GM18867 (cell line): Measurements from ENCODE around the gene RNF11.

ENCODE experiments used
- ATAC-seq: cut with Tn5 transposase; IDR thresholded peaks from one replicate; pipeline ENCODE4 v1.9.1; 2021; ENCODE audit warnings: mild to moderate bottlenecking, moderate library complexity; ENCODE audit not compliant: unreplicated experiment

RNF11 gene

DNA sequence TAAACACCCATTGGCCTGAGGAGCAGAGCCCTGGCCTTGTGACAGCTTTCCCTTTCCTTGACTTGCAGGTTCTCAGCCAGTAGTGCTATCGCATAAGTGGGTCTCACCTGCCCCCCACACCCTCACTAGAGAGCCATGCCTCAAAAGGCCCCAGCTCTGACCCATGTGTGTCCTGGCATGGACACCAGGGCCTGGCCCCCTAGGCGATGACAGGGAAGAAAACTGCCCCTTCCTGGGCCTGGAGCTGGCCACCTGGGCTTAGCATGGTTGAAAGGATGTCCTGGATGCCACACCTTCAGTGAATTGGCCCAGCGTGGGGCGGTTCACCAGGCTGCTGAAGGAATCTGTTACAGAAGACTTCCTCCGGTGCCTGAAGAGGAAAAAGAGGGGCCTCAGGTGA, 75.8 kb downstream of the RNF11 start:
- ATAC-seq: no peak

DNA sequence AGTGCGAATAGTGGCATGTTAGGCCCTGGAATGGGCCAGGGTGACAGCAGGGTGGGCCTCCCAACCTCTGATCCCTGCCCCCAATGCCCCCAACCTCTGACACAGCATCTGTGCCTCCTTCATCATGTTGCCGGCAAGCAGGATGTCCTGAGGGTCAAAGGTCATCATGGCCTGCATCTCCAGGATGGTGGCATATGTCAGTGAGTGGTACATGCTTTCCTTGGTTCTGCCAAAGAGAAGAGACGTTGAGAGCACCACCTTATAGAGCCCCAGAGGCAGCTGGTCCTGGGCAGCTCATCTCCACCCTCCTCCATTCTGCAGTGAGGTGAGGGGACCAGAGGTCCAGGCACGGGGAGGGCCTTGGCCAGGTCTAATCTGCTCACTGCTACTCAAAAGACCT, 76.6 kb downstream of the RNF11 start:
- ATAC-seq: no peak

GRCh38 chr1:51313268-51313852, 77.3 kb downstream of the RNF11 start:
- no peak for ATAC-seq

- no peak for ATAC-seq
These were observed 78.1 kb downstream of the RNF11 start for GRCh38 chr1:51313961-51314777.

- ATAC-seq: no peak
These were observed 78.9 kb downstream of the RNF11 start for GRCh38 chr1:51314974-51315373.

- ATAC-seq: no peak
These were observed 80.2 kb downstream of the RNF11 start for GRCh38 chr1:51316113-51316845.

- no peak for ATAC-seq
These were observed 80.7 kb downstream of the RNF11 start for GRCh38 chr1:51316846-51317120.

- no peak for ATAC-seq
These were observed 81.7 kb downstream of the RNF11 start for GRCh38 chr1:51317798-51318197.

DNA sequence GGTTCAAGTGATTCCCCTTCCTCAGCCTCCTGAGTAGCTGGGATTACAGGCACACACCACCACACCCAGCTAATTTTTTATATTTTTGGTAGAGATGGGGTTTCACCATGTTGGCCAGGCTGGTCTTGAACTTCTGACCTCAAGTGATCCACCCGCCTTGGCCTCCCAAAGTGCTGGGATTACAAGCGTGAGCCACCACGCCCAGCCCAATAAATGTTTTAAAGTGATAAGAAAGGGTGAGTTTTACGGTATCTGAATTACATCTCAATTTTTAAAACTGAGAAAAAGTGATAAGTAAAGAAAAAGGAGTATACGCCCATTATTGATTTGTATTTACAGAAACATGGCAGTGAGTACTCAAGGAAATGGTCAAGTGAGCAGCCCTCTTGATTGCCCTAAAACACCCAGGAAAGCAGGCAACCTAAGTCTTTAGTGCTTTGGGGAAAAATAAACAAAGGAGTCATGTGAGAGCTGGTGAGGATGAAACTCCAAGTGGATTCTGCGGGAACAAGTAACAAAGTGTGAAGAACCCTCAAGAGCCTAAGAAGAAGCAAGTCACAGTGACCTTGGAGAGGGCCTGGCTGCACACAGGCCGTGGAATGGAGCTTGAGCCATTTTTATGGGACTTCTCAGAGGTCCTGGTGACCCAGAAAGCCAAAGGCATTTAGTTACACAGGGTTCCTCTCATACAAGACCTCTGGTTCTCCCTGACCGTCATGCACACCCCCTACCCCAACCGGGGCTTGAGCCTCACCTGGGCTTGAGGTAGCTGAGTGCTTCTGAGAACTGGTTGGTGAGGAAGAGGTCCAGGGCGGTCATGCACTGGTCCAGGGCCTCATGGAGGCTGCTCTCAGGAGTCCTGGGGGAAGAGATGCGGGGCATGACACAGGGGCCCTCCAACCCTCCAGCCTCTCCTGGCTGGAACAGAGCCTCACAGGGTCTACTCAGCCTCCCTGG, 85.2 kb downstream of the RNF11 start:
- no peak for ATAC-seq

DNA sequence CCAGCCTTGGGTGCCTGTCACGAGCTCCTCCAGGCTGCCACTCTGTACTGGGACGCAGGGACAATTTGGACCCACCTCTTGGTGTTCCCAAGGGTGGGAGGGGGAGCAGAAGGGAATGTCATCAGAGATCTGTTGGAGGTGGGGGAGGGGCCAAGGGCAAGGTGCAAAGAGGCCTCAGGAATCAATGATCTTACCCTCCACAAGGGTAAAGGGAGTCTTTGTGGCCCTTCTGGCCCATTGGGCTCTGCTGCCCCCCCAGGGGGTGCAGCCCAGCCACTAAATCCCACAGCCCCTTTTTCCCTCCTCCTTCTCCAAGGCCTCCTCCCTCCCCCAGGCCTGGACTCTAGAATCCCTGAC, 85.8 kb downstream of the RNF11 start:
- ATAC-seq: no peak

- ATAC-seq: no peak
These were observed 86.5 kb downstream of the RNF11 start for GRCh38 chr1:51322417-51323101.
